Effector CD8-positive, alpha-beta T cell (primary cell): ENCODE results near the gene TMEM53.
A peak's percentile ranks its signal among the peaks of the same experiment; 100 is the strongest.

Experiments
- DNase-seq: peaks from one replicate; lab custom pipeline; 2025; lab: John Stamatoyannopoulos, UW

TMEM53 gene

DNA sequence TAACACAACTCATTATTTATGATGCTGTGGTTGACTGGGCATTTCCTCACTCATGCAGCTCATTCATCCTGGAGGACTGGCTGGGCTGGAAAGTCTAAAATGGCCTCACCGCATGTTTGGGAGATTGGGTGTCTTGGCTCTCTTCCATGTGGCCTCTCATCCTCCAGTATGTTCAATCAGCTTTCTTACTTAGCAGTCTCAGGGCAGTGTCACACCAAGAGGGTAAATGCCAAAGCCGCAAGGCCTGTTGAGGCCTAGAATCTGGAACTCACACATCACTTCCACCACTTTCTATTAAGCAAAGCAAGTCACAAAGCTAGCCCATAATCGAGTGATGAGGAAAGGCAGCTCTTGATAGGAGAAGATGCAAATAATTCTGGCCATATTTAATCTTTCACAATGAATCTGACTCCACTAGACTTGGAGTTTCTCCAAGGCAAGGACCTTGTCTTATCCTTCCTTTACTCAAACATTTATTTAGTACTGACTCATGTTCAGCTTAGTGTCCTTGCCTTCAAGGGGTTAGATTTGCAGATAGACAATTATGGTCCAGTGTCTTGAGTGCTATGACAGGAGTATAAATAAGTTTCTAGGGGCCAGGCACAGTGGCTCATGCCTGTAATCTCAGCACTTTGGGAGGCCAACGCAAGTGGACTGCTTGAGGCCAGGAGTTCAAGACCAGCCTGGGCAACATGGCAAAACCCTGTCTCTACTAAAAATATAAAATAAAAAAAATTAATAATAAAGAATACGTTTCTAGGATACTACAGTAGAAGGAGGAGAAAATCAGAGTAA lies 45.1 kb downstream of the TMEM53 start:
- DNase-seq, result no peak

- no peak for DNase-seq
Measured at GRCh38 chr1:44625348-44625747, 48.9 kb downstream of the TMEM53 start.

GRCh38 chr1:44624268-44624901 lies 49.9 kb downstream of the TMEM53 start:
- DNase-seq, result no peak

DNA sequence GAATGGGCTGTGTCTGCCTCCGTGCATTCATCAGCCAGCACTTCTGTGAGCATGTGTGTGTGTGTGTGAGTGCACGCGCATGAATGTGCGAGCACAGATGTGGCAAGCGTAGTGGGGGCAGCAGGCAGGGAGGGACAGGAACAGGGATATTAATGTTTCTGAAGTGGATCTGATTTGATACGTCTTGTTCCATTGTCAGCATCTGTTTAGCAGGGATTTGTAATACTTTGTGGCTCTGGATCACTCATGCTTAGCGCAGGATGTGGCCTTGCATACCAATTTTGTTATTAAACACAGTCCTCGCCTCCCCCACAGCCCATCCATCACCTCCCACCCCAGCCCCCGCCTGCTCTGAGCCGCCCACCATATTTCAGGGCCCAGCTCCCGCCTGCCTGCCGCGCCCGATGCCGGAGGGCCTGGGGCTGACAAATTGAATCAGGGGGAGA lies 52.4 kb downstream of the TMEM53 start:
- DNase-seq, result no peak

DNA sequence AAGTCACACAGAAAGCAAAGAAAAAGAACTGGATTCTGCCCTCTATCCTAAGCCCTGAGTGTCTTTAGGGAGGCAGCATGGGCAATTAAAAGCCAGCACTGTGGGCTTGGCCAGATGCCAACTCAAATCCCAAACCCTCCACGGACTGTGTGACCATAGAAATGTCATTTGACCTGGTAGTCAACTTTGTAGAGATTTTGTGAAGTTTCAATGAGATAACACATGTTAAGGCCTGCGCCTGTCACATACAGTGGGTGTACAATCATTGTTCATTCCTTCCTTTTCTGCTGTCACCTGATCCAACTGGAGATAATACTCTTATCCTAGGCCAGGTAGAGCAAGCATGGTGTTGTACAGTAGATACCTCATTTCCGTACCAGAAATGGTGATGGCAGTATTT lies 54.2 kb downstream of the TMEM53 start:
- DNase-seq, result no peak

- DNase-seq, result no peak
Measured at GRCh38 chr1:44619261-44619900, 54.9 kb downstream of the TMEM53 start.

- DNase-seq, result no peak
Measured at GRCh38 chr1:44617703-44618029, 56.6 kb downstream of the TMEM53 start.

GRCh38 chr1:44616991-44617702 lies 57.1 kb downstream of the TMEM53 start:
- no peak for DNase-seq

- no peak for DNase-seq
Measured at GRCh38 chr1:44616284-44616990, 57.8 kb downstream of the TMEM53 start.

DNA sequence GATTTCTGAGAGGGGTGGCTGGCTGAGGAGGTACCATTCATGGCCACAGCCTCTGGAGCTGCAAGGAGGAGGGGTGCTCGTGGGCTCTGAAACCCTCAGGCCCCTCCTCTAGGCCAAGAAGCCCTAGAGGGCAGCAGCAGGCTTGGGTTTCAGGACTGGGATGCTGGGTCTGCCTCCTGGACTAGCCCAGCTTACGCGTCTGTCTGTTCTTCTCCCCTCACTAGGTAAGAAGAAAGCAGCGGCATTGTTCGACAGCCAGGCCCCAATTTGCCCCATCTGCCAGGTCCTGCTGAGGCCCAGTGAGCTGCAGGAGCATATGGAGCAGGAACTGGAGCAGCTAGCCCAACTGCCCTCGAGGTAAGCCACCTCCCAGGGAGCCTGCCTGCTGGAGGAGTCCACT lies 60.3 kb downstream of the TMEM53 start:
- no peak for DNase-seq

- DNase-seq, result no peak
Measured at GRCh38 chr1:44611866-44612265, 62.4 kb downstream of the TMEM53 start.

DNA sequence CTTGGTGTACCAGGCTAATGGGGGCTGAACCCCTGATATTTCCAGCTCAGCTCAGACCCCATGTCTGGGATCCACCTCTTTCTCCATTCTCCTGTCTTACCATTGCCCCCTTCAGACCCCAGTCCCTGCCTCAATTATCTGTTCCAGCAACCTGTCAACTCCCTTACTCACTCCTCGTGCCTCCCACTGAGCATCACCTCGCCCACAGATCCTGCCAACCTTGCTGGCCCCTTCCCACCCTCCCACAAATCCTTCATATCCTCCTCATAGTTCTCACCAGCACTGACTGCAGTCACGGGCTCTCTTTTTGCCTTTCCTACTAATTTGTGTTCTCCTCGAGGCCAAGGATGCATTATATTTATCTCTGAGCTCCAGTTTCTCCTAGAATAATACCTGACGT lies 62.9 kb downstream of the TMEM53 start:
- DNase-seq, result no peak

DNA sequence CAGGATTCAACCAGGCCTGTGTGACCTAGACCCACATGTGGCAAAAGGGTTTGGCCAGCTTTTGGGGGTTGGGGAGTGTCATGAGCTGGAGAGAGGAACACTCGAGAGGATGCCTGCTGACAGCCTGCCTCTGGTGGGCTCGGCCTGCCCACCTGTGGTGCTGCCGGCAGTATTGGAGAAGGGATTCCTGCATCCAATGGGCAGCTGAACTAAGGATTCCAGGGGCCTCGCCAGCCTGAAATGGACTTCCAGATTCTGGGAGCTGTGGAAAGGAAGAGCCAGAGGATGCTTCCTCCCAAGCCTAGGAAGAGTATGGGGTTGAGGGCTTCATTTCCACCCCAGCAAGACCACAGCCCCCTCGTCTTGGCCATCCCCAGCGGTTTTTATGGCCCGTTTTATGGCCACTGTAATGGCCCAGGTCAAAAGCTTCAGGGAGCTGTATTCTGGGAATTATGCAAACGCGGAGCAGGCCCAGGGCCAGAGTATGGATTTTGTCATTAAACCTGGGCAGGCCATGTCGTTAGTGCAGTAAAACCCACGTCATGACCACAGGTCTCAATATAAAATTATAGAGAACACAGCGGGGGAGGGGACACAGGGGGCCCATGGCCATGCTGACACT lies 63.6 kb downstream of the TMEM53 start:
- no peak for DNase-seq

GRCh38 chr1:44609768-44610526 lies 64.3 kb downstream of the TMEM53 start:
- no peak for DNase-seq

- peak; percentile 11 for DNase-seq
Measured at GRCh38 chr1:44609412-44609767, 64.9 kb downstream of the TMEM53 start.

DNA sequence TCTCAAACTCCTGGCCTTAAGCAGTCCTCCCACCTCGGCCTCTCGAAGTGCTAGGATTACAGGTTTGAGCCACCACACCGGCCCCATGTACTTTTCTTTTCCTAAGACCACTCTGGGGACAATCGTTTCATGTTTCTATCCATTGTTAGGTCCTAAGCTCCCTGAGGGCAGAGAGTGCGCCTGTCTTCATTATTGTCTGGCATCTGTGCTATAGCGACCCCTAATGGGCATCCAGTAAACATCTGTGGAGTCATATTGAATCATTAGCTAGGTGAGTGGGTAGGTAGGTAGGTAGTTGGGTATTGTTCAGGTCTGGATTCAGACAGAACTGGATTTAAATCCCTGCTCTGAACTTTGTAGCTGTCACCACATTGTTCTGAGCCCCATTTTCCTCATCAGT lies 66.1 kb downstream of the TMEM53 start:
- no peak for DNase-seq

GRCh38 chr1:44606701-44607281 lies 67.5 kb downstream of the TMEM53 start:
- no peak for DNase-seq

DNA sequence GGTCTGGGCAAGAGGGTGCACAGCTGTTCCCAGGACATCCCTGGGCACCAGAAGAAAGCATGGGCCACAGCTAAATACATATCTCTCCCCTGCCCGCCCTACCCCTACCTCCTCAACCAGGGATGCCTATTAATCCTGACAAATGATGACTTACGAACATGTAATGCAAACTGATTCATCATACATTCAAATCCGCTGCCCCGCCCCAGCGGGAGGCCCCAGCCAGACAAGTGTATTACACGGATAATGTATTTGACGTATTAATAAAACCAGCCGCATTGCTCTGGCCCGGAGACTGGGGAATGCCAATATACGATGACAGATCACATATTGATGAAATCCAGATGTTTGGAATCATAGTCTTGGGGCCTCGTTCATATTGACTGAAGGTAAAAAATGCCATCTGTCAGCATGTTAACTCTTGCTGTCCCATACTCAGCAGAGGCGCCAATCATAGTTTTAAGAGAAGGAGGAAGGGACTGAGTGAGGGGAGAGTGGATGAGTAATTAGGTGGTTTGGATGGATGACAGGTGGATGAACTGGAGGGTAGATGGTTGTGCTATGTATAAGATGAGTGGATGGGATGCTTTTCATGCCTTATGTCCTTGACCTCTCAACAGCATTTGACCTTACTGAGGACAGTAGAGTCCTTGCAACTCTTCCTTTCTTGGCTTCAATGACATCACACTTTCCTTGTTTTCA lies 68.2 kb downstream of the TMEM53 start:
- no peak for DNase-seq

GRCh38 chr1:44604157-44604955 lies 69.9 kb downstream of the TMEM53 start:
- DNase-seq, result no peak
